Cortex of kidney (tissue), 1 donor: Measurements from ENCODE around the gene NUDT7.

ENCODE experiments used
- DNase-seq: peaks from one replicate; lab custom pipeline; 2025; lab: John Stamatoyannopoulos, UW

NUDT7 gene

DNA sequence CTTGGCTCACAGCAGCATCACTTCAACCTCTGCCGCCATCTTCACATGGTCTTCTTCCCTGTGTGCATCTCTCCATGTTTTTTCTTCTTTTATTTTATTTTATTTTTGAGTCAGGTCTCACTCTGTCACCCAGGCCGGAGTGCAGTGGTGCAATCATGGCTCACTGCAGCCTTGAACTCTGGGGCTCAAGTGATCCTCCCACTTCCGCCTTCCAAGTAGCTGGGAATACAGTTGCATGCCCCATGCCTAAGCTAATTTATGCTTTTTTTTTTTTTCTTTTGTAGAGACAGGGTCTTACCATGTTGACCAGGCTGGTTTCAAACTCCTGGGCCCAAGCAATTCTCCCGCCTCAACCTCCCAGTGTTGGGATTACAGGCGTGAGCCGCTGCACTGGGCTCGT, 1.9 kb downstream of the NUDT7 start:
- DNase-seq: no peak

DNA sequence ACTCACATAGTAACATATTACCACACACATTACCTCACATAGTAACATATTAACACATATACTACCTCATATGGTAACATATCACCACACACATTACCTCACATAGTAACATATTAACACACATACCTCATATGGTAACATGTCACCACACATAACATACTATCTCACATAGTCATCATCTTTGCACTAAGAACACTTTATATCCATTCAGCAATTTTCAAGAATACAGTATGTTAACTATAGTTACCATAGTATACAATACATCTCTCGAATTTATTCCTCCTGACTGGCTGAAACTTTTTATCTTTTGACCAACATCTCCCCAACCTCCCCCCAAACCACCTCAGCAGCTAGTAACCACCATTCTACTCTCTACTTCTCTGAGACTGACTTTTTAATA, 7.6 kb downstream of the NUDT7 start:
- DNase-seq: no peak

DNA sequence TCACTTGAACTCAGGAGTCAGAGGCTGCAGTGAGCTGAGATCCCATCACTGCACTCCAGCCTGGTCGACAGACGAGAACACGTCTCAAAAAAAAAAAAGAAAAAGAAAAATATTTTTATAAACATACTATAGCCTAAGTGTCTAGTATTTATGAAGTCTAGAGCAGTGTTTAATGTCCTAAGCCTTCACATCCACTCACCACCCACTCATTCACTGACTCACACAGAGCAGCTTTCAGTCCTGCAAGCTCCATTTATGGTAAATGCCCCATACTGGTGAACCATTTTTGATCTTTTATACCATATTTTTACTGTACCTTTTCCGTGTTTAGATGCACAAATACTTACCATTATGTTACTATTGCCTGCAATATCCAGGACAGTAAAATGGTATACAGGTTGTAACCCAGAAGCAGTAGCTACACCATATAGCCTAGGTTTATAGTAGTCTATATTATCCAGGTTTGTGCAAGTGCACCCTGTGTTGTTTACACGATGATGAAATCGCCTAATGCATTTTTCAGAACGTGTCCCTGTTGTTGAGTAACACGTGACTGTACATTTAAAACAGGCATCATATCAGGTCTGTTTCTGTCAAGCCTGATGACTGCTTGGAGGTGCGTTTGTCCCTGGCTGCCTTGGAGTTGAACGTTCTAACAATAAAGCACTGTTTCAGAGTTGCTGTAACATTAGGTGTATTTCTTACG, 10.1 kb downstream of the NUDT7 start:
- no peak for DNase-seq

DNA sequence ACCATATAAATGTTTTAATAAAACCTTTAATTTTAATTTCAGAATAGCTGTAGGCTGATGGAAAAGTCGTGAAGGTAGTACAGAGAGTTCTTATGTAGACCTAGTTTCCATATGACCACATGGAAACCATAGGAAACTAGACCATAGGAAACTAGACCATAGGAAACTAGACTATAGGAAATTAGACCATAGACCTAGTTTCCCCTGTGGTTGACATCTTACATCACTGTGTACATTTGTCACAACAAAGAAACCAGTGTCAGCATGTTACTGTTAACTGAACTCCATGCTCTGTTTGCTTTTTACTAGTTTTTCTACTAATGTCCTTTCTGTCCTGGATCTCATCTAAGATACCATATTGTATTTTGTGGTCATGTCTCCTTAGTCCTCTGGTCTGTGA, 14.6 kb downstream of the NUDT7 start:
- DNase-seq: no peak

DNA sequence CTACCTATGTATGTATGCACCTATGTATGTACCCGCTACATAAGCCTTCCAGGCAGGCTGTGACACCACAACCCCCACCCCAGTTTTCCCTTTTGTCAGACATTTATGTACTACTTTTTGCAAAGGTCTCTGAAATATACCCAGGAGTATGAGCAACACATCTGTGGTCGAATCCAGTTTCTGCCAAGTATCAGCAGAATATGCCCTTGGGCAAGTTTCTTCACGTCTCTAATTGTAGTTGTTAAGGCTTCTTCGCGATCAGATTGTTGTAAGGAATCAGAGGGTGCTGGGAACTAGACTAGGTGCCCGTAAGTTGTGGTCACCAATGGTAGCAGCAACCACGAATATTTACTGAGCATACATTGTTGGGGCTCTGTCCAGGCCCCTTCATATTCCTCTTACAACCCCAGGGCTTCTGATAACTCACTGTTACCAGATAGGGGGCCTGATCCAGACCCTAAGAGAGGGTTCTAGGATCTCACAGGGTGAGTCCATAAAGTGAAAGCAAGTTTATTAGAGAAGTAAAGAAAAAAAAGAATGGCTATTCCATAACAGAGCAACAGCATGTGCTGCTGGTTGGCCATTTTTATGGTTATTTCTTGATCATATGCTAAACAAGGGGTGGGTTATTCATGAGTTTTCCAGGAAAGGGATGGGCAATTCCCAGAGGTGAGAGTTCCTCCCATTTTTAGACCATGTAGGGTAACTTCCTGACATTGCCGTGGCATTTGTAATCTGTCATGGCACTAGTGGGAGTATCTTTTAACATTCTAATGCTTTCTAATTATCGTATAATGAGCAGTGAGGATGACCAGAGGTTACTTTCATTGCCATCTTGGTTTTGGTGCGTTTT, 16.6 kb downstream of the NUDT7 start:
- no peak for DNase-seq

DNA sequence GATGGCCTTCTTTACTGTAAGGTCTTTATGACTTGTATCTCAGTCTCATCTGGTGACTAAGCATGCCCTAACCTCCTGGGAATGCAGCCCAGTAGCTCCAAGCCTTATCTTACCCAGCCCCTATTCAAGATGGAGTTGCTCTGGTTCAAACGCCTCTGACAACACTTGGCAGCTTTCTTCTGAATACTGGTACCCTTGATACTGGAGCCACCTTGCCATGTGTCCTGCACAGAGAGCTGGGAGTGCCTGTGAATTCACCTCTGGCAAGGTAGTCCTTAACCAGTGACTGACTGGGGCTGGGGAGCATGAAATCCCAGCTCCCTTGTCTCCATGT, 17.2 kb downstream of the NUDT7 start:
- DNase-seq: no peak

DNA sequence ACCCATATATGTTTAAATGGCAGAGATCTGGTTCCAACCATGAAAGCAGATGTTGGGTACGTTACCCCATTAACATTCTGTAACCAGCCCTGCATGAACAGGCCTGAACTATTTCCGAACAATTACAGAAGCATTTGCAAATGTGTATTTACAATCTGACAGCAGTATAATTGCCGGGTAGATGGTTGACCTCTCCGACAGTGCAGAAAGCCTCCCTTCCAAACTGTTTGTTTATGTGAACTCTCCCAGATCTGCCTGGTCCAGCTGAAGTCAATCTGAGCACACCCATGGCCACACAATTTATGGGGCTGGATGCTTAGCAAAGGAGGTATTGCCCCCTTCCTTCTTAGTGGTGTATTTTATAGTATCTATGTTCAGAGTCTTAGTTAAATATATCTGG, 21.8 kb downstream of the NUDT7 start:
- no peak for DNase-seq

DNA sequence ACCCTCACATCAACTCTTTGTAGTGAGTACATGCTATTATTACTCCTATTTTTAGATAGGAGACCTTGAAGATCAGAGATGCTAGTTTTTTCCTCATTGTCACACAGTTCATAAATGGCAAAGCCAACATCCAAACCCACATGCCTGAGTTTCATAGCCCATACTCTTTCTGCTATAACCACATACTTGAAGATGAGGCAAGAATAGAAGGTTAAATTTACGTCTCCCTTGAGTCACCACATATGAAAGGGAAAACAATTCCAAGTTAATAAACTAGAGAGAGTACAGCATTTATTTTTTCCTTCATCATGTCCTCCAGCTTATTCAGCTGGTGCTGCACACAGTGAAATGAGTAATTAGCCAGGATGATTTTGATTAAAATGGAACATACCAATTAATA, 23.7 kb downstream of the NUDT7 start:
- no peak for DNase-seq

DNA sequence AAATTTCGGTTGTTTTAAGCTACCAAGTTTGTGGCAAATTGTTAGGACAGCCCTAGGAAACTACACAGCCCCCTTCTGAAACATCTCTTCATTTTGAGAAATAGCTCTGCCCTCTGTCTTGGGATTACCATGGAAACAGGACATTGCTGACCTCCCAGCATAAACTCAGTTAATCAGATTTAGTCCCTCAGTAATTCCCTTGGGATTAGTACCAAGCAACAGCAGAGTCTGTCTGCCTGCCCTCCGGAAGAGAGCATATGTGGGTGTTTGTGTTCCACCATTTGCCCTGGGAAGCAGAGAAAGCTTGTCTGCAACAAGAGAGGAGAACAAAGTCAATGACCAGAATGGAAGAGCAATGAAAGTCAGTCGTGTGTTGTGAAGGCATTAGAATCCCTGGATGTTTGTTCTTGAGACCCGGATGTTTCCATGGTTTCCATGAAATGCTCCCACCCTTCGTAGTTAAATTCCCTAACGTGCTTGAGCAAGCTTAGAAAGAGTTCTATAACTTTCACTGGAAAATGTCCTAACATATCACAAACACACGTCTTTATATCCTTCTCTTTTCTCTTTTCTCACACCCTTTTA, 26.2 kb downstream of the NUDT7 start:
- no peak for DNase-seq

DNA sequence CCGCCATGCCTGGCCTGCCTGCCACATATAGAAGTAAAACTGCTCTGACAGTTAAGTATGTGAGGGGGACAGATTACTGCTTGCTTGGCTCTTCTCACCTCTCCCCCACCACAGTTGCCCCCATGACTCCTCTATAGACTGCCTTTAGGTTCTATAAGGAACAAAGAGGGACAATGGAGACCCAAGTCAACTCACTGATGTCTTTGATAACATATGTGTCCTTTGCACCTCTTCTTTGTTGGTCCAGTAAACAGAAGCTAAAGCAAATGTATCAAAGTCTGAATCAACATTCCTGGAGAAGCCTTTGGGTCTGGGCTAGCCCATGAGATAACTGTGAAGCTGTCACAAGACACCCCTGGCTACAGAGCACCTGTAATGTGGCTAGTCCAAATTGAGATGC, 27.1 kb downstream of the NUDT7 start:
- DNase-seq: no peak

DNA sequence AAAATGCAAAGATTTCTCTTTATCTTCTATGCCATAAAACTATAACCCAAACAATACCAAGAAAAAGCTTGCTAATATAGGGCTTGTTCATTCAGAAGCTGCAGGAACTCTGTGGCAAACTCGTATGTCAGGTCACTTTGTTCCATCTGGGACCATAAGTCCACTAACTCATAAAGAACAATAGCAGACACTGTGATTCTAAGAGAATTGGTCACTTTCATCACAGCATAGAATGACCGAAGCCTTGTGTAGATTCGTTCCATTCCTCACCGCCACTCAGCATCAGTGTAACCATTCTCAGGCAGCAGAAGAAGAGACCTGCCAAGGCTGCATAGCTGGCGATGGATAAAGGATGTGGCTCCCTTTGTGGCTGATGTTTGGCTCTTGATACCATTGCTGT, 35.7 kb downstream of the NUDT7 start:
- DNase-seq: no peak

DNA sequence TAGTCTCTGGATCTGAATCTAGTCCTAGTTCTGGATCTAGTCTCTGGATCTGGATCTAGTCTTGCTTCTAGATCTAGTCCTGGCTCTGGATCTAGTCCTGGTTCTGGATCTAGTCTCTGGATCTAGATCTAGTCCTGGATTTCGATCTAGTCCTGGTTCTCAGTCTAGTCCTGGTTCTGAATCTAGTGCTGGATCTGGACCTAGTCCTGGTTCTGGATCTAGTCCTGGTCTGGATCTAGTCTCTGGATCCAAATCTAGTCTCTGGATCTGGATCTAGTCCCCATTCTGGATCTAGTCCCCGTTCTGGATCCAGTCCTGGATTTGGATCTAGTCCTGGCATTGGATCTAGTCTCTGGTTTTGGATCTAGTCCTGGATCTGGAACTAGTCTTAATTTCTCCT, 36.2 kb downstream of the NUDT7 start:
- DNase-seq: no peak

DNA sequence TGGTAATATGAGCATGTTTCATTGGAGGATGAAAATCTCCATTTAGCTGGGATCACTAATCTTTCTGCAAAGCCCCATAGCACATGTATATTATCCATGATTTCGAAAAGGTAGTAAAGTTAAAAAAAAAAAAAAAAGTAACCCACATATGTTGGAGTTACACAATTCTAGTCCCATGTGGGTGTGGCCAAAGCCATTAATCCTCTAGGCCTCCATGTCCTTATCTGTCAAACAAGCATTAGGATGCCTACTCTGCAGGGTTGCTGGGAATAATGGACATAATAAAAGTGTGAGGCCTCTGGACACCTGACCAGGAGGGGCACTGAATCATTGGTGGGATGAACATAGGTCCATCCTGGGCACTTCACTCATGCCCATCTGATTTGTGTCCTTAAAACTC, 36.9 kb downstream of the NUDT7 start:
- no peak for DNase-seq

DNA sequence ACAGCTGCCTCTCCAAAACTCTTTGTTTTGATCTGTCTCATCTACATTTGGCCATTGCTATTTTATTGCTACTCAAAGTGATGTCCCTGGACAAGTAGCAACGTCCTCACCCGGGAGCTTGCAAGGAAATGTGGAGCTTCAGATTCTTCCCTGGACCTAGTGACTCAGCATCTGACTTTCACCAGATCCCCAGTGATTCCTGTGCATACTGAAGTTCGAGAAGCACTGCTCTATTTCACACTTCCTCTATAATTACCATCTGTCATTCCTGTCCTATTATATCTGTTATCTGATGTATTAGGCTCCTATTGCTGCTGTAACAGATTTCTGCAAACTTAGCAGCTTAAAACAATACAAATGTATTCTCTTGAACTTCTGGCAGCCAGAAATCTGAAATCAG, 37.5 kb downstream of the NUDT7 start:
- DNase-seq: no peak

DNA sequence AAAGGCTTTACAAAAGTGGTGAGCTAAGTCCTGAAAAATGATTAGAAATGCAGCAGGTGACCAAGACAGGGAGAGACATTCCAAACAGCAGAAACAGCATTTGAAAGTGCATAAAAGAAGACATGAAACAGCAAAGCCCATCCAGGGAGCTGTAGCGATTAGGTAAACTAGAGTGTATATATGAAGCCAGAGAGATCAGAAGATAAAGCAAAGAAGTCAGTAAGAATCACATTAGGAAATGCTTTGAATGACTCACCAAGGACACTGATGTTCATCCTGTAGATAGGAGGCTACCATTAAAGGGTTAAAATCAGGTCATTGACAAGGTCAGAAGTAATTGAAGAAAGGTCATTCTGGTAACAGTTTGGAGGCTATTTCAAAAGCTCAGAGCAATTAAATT, 38.5 kb downstream of the NUDT7 start:
- no peak for DNase-seq

DNA sequence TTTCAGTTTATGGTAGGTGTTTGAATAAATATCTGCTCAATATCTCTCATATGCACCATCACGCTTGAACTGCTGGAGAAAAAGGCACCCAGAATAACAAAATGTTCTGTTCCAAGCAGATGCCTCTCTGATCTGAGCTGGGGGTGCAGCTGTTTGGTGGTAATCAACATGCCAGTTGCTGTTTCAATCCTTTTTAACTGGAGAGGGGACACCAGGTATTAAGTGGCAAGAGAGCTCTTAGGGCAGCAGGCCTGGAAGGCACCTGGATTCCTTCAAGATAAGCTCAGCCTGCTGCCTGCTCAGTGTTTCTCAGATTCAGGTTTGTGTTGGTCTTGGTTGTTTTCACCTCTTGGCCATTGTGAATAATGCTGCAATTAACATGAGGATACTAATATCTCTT, 38.9 kb downstream of the NUDT7 start:
- no peak for DNase-seq

DNA sequence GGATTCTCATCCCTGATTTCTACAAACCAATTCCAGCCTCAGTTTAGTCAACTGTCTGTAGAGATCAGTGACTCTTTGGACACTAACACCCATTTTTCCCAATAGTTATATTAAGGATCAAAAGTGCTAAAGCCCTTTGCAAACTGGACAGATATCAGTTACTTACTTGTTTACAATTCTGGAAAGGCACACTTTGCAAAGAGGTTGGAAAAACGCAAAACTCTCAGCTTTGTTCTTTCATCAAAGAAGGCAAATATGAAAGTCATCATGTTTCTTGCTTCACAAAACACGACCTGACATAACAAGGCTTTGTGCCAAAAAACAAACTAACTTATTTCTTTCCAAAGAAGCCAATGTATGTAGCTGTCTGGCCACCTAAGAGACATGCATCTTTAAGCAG, 39.9 kb downstream of the NUDT7 start:
- no peak for DNase-seq

DNA sequence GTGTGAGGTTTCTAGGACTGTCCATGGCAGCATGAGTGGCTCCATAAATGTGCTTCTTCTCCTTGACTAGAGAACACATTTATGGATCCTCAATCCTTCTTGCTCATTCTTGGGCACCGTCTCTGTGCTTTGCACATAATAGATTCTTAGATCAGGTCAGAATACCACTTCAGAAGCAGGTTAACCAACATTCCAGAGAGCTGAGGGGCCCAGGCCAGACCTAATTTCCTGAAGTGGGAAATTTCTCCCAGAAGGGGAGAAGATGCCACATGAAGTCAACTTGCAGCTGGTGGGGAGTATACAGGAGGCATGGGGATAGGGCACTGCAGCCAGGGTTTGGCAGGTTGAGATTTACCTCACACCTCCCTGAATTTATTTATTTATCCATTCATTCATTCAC, 41.7 kb downstream of the NUDT7 start:
- no peak for DNase-seq

DNA sequence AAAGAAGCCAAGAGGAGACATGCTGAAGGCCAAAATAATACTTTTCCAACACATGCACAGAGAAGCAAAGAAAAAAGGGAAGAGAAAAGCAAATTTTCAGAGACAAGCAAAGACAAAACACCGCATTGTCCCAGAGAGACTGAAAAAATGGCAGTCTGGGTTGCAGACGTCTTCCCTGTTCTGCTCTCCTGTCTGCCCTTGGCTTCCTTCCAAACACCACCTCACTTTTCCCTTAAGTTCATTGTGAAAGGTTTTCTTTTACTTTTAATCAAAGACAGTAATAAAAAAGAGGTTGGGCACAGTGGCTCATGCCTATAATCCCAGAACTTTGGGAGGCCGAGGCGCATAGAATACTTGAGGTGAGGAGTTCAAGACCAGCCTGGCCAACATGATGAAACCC, 44.9 kb downstream of the NUDT7 start:
- no peak for DNase-seq

DNA sequence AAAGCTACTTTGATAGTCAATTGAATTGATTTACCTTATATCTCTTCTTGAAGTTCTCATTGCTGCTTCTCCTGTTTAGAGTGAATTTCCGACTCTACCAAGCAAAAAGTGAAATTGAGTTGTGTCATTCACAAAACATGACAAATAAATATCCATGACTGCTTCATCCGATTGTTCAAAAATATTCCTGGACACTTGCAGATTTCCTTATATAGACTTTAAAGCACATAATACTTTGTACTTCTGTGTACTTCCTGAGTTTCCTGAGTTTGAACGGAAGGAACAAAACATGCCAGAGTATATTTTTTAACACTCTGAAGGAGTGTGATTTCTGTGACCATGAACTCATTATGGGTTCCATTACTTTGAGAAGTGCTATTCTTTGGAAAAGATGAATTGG, 45.5 kb downstream of the NUDT7 start:
- no peak for DNase-seq

DNA sequence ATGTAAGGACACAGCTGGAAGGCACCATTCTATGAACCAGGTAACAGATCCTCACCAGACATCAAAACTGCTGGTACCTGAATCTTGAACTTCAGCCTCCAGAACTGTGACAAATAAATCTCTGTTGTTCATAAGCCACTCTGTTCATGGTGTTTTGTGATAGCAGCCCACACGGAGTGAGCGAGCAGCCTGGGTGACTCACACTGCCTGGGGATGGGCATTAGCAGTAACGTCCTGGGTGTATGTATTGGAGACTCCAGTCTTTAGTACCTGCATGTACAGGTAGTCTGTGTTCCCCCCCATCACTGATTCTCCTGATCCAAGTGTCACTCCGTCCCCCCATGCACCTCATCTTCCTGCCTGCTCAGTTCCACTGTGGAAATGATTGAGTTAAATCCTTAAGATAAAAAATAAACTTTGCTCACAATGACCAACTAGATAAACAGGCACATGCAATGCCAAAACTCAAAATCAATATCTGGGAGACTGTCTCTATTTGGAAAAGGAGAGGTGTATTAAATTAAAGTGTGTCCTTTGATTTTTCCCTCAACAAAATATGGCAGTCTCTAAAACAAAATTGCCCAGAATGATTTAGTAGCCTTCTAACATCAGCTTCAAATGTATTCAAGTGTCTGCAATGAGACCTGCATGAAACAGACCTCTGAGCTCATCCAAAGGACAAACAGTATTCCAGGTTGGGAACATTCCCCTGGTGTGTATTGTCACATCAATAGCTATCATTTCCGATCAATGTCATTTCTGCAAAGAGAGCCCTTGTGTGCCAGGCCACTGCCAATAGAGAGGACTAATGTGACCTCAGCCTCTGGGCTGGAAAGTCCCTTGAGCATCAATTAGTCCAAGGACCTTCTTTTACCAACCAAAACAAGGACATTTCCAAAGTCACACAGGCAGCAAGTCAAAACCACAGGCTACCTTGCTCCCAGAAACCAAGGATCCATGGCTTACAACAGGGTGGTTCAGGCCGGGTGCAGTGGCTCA, 53.9 kb downstream of the NUDT7 start:
- DNase-seq: no peak

DNA sequence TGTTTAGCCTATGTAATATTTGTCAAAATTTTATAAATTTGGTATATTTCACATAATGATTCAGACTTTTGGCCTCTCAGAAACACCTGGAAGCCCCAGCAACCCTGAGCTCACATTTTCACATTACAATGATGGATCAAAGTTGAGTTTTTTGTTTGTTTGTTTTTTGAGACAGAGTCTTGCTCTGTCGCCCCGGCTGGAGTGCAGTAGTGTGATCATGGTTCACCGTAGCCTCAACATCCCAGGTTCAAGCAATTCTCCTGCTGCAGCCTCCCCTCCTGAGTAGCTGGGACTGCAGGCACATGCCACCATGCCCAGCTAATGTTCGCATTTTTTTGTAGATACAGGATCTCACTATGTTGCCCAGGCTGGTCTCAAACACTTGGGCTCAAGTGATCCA, 55.4 kb downstream of the NUDT7 start:
- DNase-seq: no peak
